DND-41 (cell line): Measurements from ENCODE around the gene KCNJ16.

Source experiments
- ATAC-seq: fragments of 200-7000 bp; cut with Tn5 transposase; 3 replicates; pipeline ENCODE4 v1.9.1; 2021; ENCODE audit warnings: low read depth; ENCODE audit not compliant: insufficient read depth
- DNase-seq: peaks from one replicate; pipeline ENCODE4 v3.0.0-alpha.2; 2020
- H2AFZ ChIP-seq: 2 replicates; pipeline ENCODE4 v1.6.0; 2012; ENCODE audit warnings: low read depth, low read length
- H3K27ac ChIP-seq: 2 replicates; pipeline ENCODE4 v1.5.1; 2012; ENCODE audit warnings: low read length, inconsistent platforms
- H3K27me3 ChIP-seq: fragments of 200-600 bp; sonication (generic); 2 replicates; pipeline ENCODE4 v1.6.0; 2012; ENCODE audit warnings: low read length, mild to moderate bottlenecking, inconsistent platforms; ENCODE audit not compliant: insufficient read depth, poor library complexity
- H3K36me3 ChIP-seq: 2 replicates; pipeline ENCODE4 v1.5.1; 2012; ENCODE audit warnings: low read length, inconsistent platforms; ENCODE audit not compliant: insufficient read depth
- H3K4me1 ChIP-seq: 2 replicates; pipeline ENCODE4 v1.5.1; 2012; ENCODE audit warnings: mild to moderate bottlenecking, low read length; ENCODE audit not compliant: insufficient read depth
- H3K4me2 ChIP-seq: 2 replicates; pipeline ENCODE4 v1.6.0; 2012; ENCODE audit warnings: mild to moderate bottlenecking, moderate library complexity, low read length, inconsistent platforms; ENCODE audit not compliant: insufficient read depth
- H3K4me3 ChIP-seq, 2 experiments: fragments of 200-600 bp in 1 of 2; shearing (Covaris generic) in 1 of 2; 2 replicates each; pipeline ENCODE4 v1.5.1; 2012 to 2016; ENCODE audit warnings: inconsistent platforms in 2 of 2, low read length in 2 of 2, mild to moderate bottlenecking in 2 of 2, low read depth in 1 of 2, moderate library complexity in 1 of 2
- H3K79me2 ChIP-seq: 2 replicates; pipeline ENCODE4 v1.6.0; 2012; ENCODE audit warnings: low read length, inconsistent platforms; ENCODE audit not compliant: insufficient read depth
- H3K9ac ChIP-seq: 2 replicates; pipeline ENCODE4 v1.6.0; 2012; ENCODE audit warnings: low read depth, mild to moderate bottlenecking, inconsistent platforms, low read length, moderate library complexity
- H3K9me3 ChIP-seq: 2 replicates; pipeline ENCODE4 v1.5.1; 2012; ENCODE audit warnings: low read length, moderate library complexity, mild to moderate bottlenecking, inconsistent platforms; ENCODE audit not compliant: insufficient read depth, severe bottlenecking
- H4K20me1 ChIP-seq: 2 replicates; pipeline ENCODE4 v1.6.0; 2012; ENCODE audit warnings: low read length; ENCODE audit not compliant: insufficient read depth
- EZH2 ChIP-seq: IDR thresholded peaks from 3 replicates; pipeline ENCODE4 v1.6.1; 2012; ENCODE audit warnings: borderline replicate concordance, low read depth, mild to moderate bottlenecking, moderate library complexity, low read length, inconsistent platforms; ENCODE audit not compliant: severe bottlenecking
- TF ChIP-seq, protein P1 (sequence below): IDR thresholded peaks from 2 replicates; pipeline ENCODE4 v1.5.1; 2012; ENCODE audit warnings: borderline replicate concordance, low read length, moderate library complexity, mild to moderate bottlenecking; ENCODE audit not compliant: poor library complexity, severe bottlenecking; ENCODE audit errors: extremely low read depth

KCNJ16 gene

DNA sequence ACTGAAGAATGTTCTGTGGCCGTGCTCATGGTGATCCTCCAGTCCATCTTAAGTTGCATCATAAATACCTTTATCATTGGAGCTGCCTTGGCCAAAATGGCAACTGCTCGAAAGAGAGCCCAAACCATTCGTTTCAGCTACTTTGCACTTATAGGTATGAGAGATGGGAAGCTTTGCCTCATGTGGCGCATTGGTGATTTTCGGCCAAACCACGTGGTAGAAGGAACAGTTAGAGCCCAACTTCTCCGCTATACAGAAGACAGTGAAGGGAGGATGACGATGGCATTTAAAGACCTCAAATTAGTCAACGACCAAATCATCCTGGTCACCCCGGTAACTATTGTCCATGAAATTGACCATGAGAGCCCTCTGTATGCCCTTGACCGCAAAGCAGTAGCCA lies 57.5 kb downstream of the KCNJ16 start:
- H3K79me2 ChIP-seq = no peaks in the 10 kb centered on the region
- H3K27ac ChIP-seq = no peak overlapping the region
- TF ChIP-seq EZH2 = no peak
- TF ChIP-seq, protein P1, sequence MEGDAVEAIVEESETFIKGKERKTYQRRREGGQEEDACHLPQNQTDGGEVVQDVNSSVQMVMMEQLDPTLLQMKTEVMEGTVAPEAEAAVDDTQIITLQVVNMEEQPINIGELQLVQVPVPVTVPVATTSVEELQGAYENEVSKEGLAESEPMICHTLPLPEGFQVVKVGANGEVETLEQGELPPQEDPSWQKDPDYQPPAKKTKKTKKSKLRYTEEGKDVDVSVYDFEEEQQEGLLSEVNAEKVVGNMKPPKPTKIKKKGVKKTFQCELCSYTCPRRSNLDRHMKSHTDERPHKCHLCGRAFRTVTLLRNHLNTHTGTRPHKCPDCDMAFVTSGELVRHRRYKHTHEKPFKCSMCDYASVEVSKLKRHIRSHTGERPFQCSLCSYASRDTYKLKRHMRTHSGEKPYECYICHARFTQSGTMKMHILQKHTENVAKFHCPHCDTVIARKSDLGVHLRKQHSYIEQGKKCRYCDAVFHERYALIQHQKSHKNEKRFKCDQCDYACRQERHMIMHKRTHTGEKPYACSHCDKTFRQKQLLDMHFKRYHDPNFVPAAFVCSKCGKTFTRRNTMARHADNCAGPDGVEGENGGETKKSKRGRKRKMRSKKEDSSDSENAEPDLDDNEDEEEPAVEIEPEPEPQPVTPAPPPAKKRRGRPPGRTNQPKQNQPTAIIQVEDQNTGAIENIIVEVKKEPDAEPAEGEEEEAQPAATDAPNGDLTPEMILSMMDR = no peak
- ATAC-seq = no peak
- H3K4me2 ChIP-seq = no peak overlapping the region
- H3K27me3 ChIP-seq = no peaks in the 10 kb centered on the region
- no peak overlapping the region for H2AFZ ChIP-seq
- no peaks in the 10 kb centered on the region for H3K36me3 ChIP-seq
- no peak for DNase-seq
- H3K9ac ChIP-seq = no peak overlapping the region
- no peaks in the 10 kb centered on the region for H3K9me3 ChIP-seq
- H3K4me1 ChIP-seq = no peaks in the 10 kb centered on the region
- no peaks in the 10 kb centered on the region for H4K20me1 ChIP-seq
- H3K4me3 ChIP-seq = no peak overlapping the region

DNA sequence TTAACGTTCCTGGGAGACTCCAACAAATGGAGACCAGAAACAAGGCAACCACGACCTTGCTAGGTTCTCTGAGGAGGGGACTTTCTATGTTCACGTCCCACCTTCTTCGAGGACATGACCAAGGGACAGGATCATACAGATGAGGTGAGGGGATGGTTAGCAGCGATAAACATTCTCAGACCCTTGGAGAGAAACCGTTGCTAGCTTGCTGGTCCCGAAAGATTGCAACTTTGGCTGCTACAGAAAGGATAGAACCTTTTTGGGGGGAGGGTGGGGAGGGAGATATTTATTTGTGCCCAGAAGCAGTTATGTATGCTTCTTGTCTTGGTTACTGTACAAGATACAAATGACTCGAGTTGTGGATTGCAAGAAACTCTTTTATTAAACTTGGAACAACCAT lies 59.0 kb downstream of the KCNJ16 start:
- no peaks in the 10 kb centered on the region for H4K20me1 ChIP-seq
- no peak overlapping the region for H3K4me2 ChIP-seq
- no peaks in the 10 kb centered on the region for H3K9me3 ChIP-seq
- H3K27me3 ChIP-seq = no peaks in the 10 kb centered on the region
- no peak overlapping the region for H3K4me3 ChIP-seq
- H3K36me3 ChIP-seq = no peaks in the 10 kb centered on the region
- H3K4me1 ChIP-seq = no peaks in the 10 kb centered on the region
- no peak overlapping the region for H3K9ac ChIP-seq
- no peak overlapping the region for H2AFZ ChIP-seq
- ATAC-seq = no peak
- no peak for TF ChIP-seq EZH2
- TF ChIP-seq, protein P1 = no peak
- DNase-seq = no peak
- no peaks in the 10 kb centered on the region for H3K79me2 ChIP-seq
- no peak overlapping the region for H3K27ac ChIP-seq

DNA sequence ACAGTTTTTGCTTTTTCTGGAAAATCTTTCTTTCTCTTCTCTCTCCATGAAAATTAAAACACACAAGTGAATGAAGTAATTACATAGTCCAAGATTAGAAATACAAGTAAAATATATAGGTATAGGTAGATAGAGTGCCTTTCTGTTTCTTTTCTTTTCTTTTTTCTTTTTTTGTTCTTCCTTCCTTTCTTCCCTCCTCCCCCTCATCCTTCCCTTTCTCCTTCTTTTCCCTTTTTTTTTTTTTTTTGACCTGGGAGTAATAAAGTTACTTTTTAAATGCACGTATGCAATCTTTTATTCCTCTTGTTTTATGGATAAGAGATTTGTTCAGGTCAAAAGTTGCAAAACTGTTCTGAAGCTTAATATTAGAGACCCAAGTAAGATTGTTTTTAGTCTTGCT lies 59.8 kb downstream of the KCNJ16 start:
- no peak overlapping the region for H3K9ac ChIP-seq
- no peak overlapping the region for H3K4me2 ChIP-seq
- H3K27ac ChIP-seq = no peak overlapping the region
- DNase-seq = no peak
- no peaks in the 10 kb centered on the region for H3K27me3 ChIP-seq
- no peak for ATAC-seq
- H3K36me3 ChIP-seq = no peaks in the 10 kb centered on the region
- TF ChIP-seq, protein P1 = no peak
- TF ChIP-seq EZH2 = no peak
- H3K4me3 ChIP-seq = no peak overlapping the region
- H4K20me1 ChIP-seq = no peaks in the 10 kb centered on the region
- H3K79me2 ChIP-seq = no peaks in the 10 kb centered on the region
- no peaks in the 10 kb centered on the region for H3K9me3 ChIP-seq
- H2AFZ ChIP-seq = no peak overlapping the region
- no peaks in the 10 kb centered on the region for H3K4me1 ChIP-seq

DNA sequence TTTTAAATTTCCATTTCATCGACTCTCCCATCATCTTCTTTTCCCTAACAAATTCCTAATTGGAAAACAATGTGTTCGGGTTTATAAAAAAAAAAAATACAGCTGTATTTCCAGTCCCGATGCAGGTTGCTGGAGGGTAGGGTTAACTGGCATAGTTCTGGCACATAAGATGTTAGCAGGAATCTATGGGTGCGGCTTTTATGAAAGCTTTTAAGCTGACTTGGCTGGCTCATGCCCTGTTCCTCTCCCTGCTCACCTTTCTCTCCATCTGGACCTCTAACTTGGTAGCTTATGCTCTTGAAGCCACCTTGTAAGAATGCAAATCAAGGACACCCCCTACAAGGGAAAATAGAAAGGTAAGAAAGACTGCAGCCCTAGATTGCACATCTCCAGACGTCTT lies 61.1 kb downstream of the KCNJ16 start:
- H3K9ac ChIP-seq = no peak overlapping the region
- no peaks in the 10 kb centered on the region for H3K79me2 ChIP-seq
- no peak overlapping the region for H3K27ac ChIP-seq
- no peaks in the 10 kb centered on the region for H3K27me3 ChIP-seq
- TF ChIP-seq, protein P1 = no peak
- TF ChIP-seq EZH2 = no peak
- no peak overlapping the region for H3K4me2 ChIP-seq
- no peaks in the 10 kb centered on the region for H3K9me3 ChIP-seq
- H2AFZ ChIP-seq = no peak overlapping the region
- no peak overlapping the region for H3K4me3 ChIP-seq
- ATAC-seq (no peak), DNase-seq (no peak)
- H3K36me3 ChIP-seq = no peaks in the 10 kb centered on the region
- H3K4me1 ChIP-seq = no peaks in the 10 kb centered on the region
- no peaks in the 10 kb centered on the region for H4K20me1 ChIP-seq
